GM04503 (cell line): Measurements from ENCODE around the gene VAPB.

Experiments used
- DNase-seq: peaks from one replicate; pipeline ENCODE4 v3.0.0-alpha.2; 2012; ENCODE audit warnings: low read depth

The VAPB gene

GRCh38 chr20:58377766-58378401, 11.1 kb upstream of the VAPB start:
- DNase-seq, result no peak

GRCh38 chr20:58378704-58379103, 10.3 kb upstream of the VAPB start:
- DNase-seq, result no peak

GRCh38 chr20:58381627-58382026, 7.4 kb upstream of the VAPB start:
- no peak for DNase-seq

GRCh38 chr20:58382096-58382495, 6.9 kb upstream of the VAPB start:
- DNase-seq, result no peak

- no peak for DNase-seq
Observed at GRCh38 chr20:58384821-58385220, 4.2 kb upstream of the VAPB start.

GRCh38 chr20:58388028-58388601, 914 bp upstream of the VAPB start:
- no peak for DNase-seq

GRCh38 chr20:58389324-58389967, 417 bp downstream of the VAPB start:
- DNase-seq, result no peak

GRCh38 chr20:58389968-58390658, 1.1 kb downstream of the VAPB start:
- DNase-seq, result no peak

- DNase-seq, result no peak
Observed at GRCh38 chr20:58390659-58391035, 1.6 kb downstream of the VAPB start.

- no peak for DNase-seq
Observed at GRCh38 chr20:58392286-58392685, 3.3 kb downstream of the VAPB start.

- peak; percentile 41 for DNase-seq
Observed at GRCh38 chr20:58393299-58393698, 4.3 kb downstream of the VAPB start.

- DNase-seq, result no peak
Observed at GRCh38 chr20:58394801-58395200, 5.8 kb downstream of the VAPB start.

GRCh38 chr20:58395604-58396003, 6.6 kb downstream of the VAPB start:
- DNase-seq, result no peak

GRCh38 chr20:58397429-58397828, 8.4 kb downstream of the VAPB start:
- no peak for DNase-seq

GRCh38 chr20:58398254-58398653, 9.2 kb downstream of the VAPB start:
- DNase-seq, result no peak

- DNase-seq, result no peak
Observed at GRCh38 chr20:58399926-58400325, 10.9 kb downstream of the VAPB start.

GRCh38 chr20:58401162-58401561, 12.1 kb downstream of the VAPB start:
- DNase-seq, result no peak

- DNase-seq, result no peak
Observed at GRCh38 chr20:58402305-58402704, 13.3 kb downstream of the VAPB start.

GRCh38 chr20:58402827-58403226, 13.8 kb downstream of the VAPB start:
- no peak for DNase-seq

- DNase-seq, result no peak
Observed at GRCh38 chr20:58403272-58403671, 14.2 kb downstream of the VAPB start.

GRCh38 chr20:58405504-58406291, 16.7 kb downstream of the VAPB start:
- DNase-seq, result no peak

GRCh38 chr20:58406422-58407001, 17.5 kb downstream of the VAPB start:
- DNase-seq, result no peak
